Stimulated activated CD4-positive, alpha-beta T cell treated with anti-CD3 and anti-CD28 coated beads, Interleukin-4, amount 100 ng/mL, for 4 hours (primary cell): ENCODE results near the gene MRPL44.

Source experiments
- DNase-seq, 2 experiments: peaks; one replicate each; pipeline ENCODE4 v3.0.0-alpha.2; 2020

MRPL44 gene

DNA sequence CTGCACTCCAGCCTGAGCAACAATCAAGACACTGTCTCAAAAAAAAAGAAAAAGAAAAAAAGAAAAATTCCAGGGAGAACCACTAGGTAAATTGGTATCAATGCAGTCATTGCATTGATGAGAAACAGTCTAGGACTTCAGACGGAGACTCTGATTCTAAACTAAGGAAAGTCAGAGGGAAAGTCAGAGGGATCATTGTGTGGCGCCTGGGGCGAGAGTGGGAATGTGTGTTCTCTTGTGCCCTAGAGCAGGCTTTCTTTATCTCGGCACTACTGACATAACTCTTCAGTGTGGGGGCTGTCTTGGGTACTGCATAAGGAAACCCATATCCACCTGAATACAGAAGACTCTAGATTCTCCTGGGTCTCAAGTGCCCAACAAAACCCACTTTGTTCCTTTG is 57.1 kb downstream of the MRPL44 start:
- no peak for DNase-seq

- peak in 1 of 2 experiments; percentile 11 for DNase-seq
Measured at GRCh38 chr2:224016963-224017362, 59.7 kb downstream of the MRPL44 start.
